Measurements from ENCODE around the gene RSBN1L. TPM values are rescaled to one million over a fixed set of nuclear protein-coding genes. Genes with fewer than 3 reads are reported as not detected.

Gene RSBN1L
- total RNA-seq, 1 experiment from 2014 or later, result 15.5 TPM

DNA sequence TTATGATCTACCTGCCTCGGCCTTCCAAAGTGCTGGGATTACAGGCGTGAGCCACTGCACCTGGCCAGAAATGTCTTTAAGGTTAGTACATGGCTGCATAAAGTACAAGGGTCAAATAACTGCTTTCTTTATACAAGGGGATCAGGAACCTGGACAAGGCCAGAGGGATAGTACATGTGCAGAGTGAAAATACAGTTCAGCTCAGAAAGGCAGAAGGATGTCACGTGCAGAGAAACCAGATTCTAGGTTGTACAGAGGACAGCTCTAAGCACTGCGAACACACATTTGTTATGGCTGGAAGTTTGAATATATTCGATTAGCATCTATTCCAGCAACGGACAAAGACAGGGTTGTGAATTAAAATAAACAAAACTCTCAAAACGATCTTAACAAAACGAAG, 6.0 kb upstream of the RSBN1L start:
- H4K20me1 ChIP-seq (ENCODE audit: insufficient read depth), result no peaks in the 10 kb centered on the region
- H3K9ac ChIP-seq (ENCODE audit: low read length), result no peak overlapping the region
- no peaks in the 10 kb centered on the region for H3K9me2 ChIP-seq (ENCODE audit: insufficient read depth)
- H3K9me3 ChIP-seq (ENCODE audit: control insufficient read depth in 1 of 2, insufficient read depth in 1 of 2, low read depth in 1 of 2, low read length in 2 of 2), result no peaks in the 10 kb centered on the region
- TF ChIP-seq POLR2A (IDR thresholded peaks at IDR 0.05; ENCODE audit: borderline replicate concordance, extremely low read depth, insufficient read depth, insufficient read length), result no peak
- TF ChIP-seq ZBTB33 (IDR thresholded peaks at IDR 0.05; ENCODE audit: extremely low read depth, insufficient replicate concordance, low read length), result no peak
- no peak for TF ChIP-seq FOSL1 (IDR thresholded peaks at IDR 0.05; ENCODE audit: low read depth)
- BruUV-seq (replicated peaks), result no TSS peak
- DNase-seq (ENCODE audit: low read depth, low spot score) (no peak), ATAC-seq (no peak)
- peaks cover 0 to 2% of the 10 kb centered on the region in 2 experiments; a peak in 1 of 4 replicates for H3K36me3 ChIP-seq (ENCODE audit: control insufficient read depth in 1 of 2, insufficient read depth in 2 of 2, low read length in 2 of 2)
- H3K4me2 ChIP-seq (ENCODE audit: low read length), result no peak overlapping the region
- no peak overlapping the region for H3K4me3 ChIP-seq (replicated peaks in 1 of 2; ENCODE audit: low read depth in 1 of 2, low read length in 2 of 2)
- no peaks in the 10 kb centered on the region for H3K27me3 ChIP-seq (ENCODE audit: insufficient read depth, low read length)
- no peak overlapping the region for H2AFZ ChIP-seq (ENCODE audit: low read depth, low read length, poor library complexity, severe bottlenecking)
- ChIA-PET RAD21 (ENCODE audit: low non-redundant PET in 1 of 2, low total read pairs in 2 of 2, uncharacterized antibody in 2 of 2, unreplicated experiment in 2 of 2) (no interaction called here), CTCF (no interaction called here), POLR2A (no interaction called here)
- intact Hi-C loops (cut with micrococcal nuclease), result no loop called here
- peaks cover 55% of the 10 kb centered on the region for H3K79me2 ChIP-seq (ENCODE audit: insufficient read depth, low read length)
- no peak overlapping the region for H3K27ac ChIP-seq (ENCODE audit: low read depth, low read length)
- H3K4me1 ChIP-seq (ENCODE audit: control insufficient read depth in 1 of 2, insufficient read depth in 2 of 2, low read length in 2 of 2), result peaks cover 2 to 5% of the 10 kb centered on the region in 2 experiments; a peak in 2 of 4 replicates

GRCh38 chr7:77691892-77692491, 4.3 kb upstream of the RSBN1L start:
- Histone ChIP-seq H3K4me1 (ENCODE audit: control insufficient read depth in 1 of 2, insufficient read depth in 2 of 2, low read length in 2 of 2) (peaks cover 2 to 5% of the 10 kb centered on the region in 2 experiments; a peak in 2 of 4 replicates), H3K36me3 (ENCODE audit: control insufficient read depth in 1 of 2, insufficient read depth in 2 of 2, low read length in 2 of 2) (peaks cover 0 to 2% of the 10 kb centered on the region in 2 experiments; a peak in 1 of 4 replicates), H3K9me3 (ENCODE audit: control insufficient read depth in 1 of 2, insufficient read depth in 1 of 2, low read depth in 1 of 2, low read length in 2 of 2) (no peaks in the 10 kb centered on the region), H3K27ac (ENCODE audit: low read depth, low read length) (no peak overlapping the region), H3K4me3 (replicated peaks in 1 of 2; ENCODE audit: low read depth in 1 of 2, low read length in 2 of 2) (no peak overlapping the region), H3K9me2 (ENCODE audit: insufficient read depth) (no peaks in the 10 kb centered on the region), H2AFZ (ENCODE audit: low read depth, low read length, poor library complexity, severe bottlenecking) (no peak overlapping the region), H3K79me2 (ENCODE audit: insufficient read depth, low read length) (peaks cover 65% of the 10 kb centered on the region), H3K4me2 (ENCODE audit: low read length) (no peak overlapping the region), H4K20me1 (ENCODE audit: insufficient read depth) (no peaks in the 10 kb centered on the region), H3K9ac (ENCODE audit: low read length) (no peak overlapping the region), H3K27me3 (ENCODE audit: insufficient read depth, low read length) (no peaks in the 10 kb centered on the region)
- intact Hi-C loops (cut with micrococcal nuclease), result no loop called here
- DNase-seq (ENCODE audit: low read depth, low spot score) (no peak), ATAC-seq (no peak)
- no peak for TF ChIP-seq ZBTB33 (IDR thresholded peaks at IDR 0.05; ENCODE audit: extremely low read depth, insufficient replicate concordance, low read length)
- TF ChIP-seq POLR2AphosphoS5 (IDR thresholded peaks at IDR 0.05; ENCODE audit: low read depth, low read length), result no peak
- no peak for TF ChIP-seq POLR2A (IDR thresholded peaks at IDR 0.05; ENCODE audit: borderline replicate concordance, extremely low read depth, insufficient read depth, insufficient read length)
- TF ChIP-seq SRF (IDR thresholded peaks at IDR 0.05; ENCODE audit: low read depth), result no peak
- TF ChIP-seq CEBPB (IDR thresholded peaks at IDR 0.05; ENCODE audit: low read depth), result no peak
- TF ChIP-seq, protein P1, sequence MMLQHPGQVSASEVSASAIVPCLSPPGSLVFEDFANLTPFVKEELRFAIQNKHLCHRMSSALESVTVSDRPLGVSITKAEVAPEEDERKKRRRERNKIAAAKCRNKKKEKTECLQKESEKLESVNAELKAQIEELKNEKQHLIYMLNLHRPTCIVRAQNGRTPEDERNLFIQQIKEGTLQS (IDR thresholded peaks at IDR 0.05), result no peak
- no peak for TF ChIP-seq ZNF274 (IDR thresholded peaks at IDR 0.05; ENCODE audit: low read depth, low read length)
- no peak for TF ChIP-seq JUND (IDR thresholded peaks at IDR 0.05)
- TF ChIP-seq FOSL1 (IDR thresholded peaks at IDR 0.05; ENCODE audit: low read depth), result no peak
- TF ChIP-seq ELF1 (IDR thresholded peaks at IDR 0.05; ENCODE audit: borderline replicate concordance, low read depth), result no peak
- TF ChIP-seq SIN3A (IDR thresholded peaks at IDR 0.05; ENCODE audit: low read depth), result no peak
- TF ChIP-seq RAD21 (IDR thresholded peaks at IDR 0.05; ENCODE audit: low read depth), result no peak
- no peak for TF ChIP-seq TCF7L2 (IDR thresholded peaks at IDR 0.05; ENCODE audit: borderline replicate concordance, extremely low read depth, insufficient read depth, insufficient read length)
- TF ChIP-seq EGR1 (IDR thresholded peaks at IDR 0.05; ENCODE audit: low read depth), result no peak
- TF ChIP-seq YY1 (IDR thresholded peaks at IDR 0.05; ENCODE audit: extremely low read depth, insufficient replicate concordance, low read depth, low read length), result no peak
- ChIA-PET POLR2A (no interaction called here), RAD21 (ENCODE audit: low non-redundant PET in 1 of 2, low total read pairs in 2 of 2, uncharacterized antibody in 2 of 2, unreplicated experiment in 2 of 2) (interaction anchor here in 1 of 2 experiments (0.7 kb wide), 1 partner anchor 10 kb away, joined by 4 read pairs; no protein-coding TSS in a partner anchor), CTCF (no interaction called here)
- BruUV-seq (replicated peaks), result no TSS peak

Data from HCT116 (cell line).